ENCODE results near the gene PSD4.

Gene PSD4

GRCh38 chr2:113169586-113169985 is 4.2 kb upstream of the PSD4 start:
- no peaks in the 10 kb centered on the region for H3K27me3 ChIP-seq (ENCODE audit: control insufficient read depth, insufficient read depth, low read length, poor library complexity, severe bottlenecking)
- H3K9me3 ChIP-seq (ENCODE audit: control insufficient read depth, low read length), result no peaks in the 10 kb centered on the region
- H3K36me3 ChIP-seq (ENCODE audit: control insufficient read depth, insufficient read depth, low read length), result no peaks in the 10 kb centered on the region
- H3K27ac ChIP-seq (ENCODE audit: insufficient read depth, low read depth, low read length, poor library complexity, severe bottlenecking), result no peak overlapping the region
- 93% methylated on average over 2 of the region's 3 CpGs for WGBS, 2 experiments
- H3K4me1 ChIP-seq (ENCODE audit: control insufficient read depth, insufficient read depth, low read length), result peaks cover 20% of the 10 kb centered on the region
- no peak overlapping the region for H3K4me3 ChIP-seq (ENCODE audit: insufficient read depth, low read depth, low read length)

DNA sequence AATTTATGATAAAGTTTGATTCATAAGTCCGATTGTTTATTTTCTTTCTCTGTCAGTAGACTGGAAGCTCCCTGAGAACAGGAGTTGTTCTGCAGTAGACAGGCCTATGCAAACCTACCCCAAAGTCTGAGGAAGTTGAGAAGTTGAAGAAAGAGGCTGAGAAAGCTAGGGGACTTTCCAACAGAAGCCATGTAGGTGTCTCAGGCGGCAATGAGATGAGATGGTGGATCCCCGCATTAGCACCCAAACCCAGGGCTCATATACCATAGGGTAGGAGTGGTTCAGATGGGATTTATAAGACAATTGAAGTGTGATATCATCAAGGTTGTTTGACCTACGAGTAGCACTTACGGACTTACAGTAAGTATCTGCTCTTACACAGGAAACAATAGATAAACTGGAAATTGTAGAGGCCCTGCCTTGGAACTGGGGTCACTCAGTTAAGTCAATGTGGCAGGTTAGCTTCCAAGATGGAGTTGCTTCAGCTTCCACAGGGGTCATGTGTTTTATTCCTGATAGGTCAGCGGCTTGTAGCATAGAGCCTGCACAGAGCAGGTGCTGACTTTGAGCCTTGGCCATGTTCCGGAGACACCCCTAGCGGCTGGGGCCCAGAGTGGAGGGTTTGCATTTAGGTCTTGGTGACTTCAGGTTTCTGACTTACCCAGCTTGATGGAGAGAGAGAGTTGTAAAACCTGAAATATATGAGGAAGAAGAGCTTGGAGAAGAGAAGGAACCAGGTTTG is 2.3 kb upstream of the PSD4 start:
- Histone ChIP-seq H3K36me3 (ENCODE audit: control insufficient read depth, insufficient read depth, low read length) (no peaks in the 10 kb centered on the region), H3K4me1 (ENCODE audit: control insufficient read depth, insufficient read depth, low read length) (peaks cover 24% of the 10 kb centered on the region), H3K27me3 (ENCODE audit: control insufficient read depth, insufficient read depth, low read length, poor library complexity, severe bottlenecking) (no peaks in the 10 kb centered on the region), H3K4me3 (ENCODE audit: insufficient read depth, low read depth, low read length) (no peak overlapping the region), H3K27ac (ENCODE audit: insufficient read depth, low read depth, low read length, poor library complexity, severe bottlenecking) (no peak overlapping the region), H3K9me3 (ENCODE audit: control insufficient read depth, low read length) (no peaks in the 10 kb centered on the region)
- WGBS, 2 experiments, result 96 to 97% methylated on average over 8 of the region's 8 CpGs

GRCh38 chr2:113172721-113173541 is 840 bp upstream of the PSD4 start:
- WGBS, 2 experiments, result 94 to 96% methylated on average over 16 of the region's 16 CpGs
- H3K4me1 ChIP-seq (ENCODE audit: control insufficient read depth, insufficient read depth, low read length), result peaks cover 26% of the 10 kb centered on the region
- H3K36me3 ChIP-seq (ENCODE audit: control insufficient read depth, insufficient read depth, low read length), result no peaks in the 10 kb centered on the region
- H3K27ac ChIP-seq (ENCODE audit: insufficient read depth, low read depth, low read length, poor library complexity, severe bottlenecking), result no peak overlapping the region
- no peaks in the 10 kb centered on the region for H3K27me3 ChIP-seq (ENCODE audit: control insufficient read depth, insufficient read depth, low read length, poor library complexity, severe bottlenecking)
- no peak overlapping the region for H3K4me3 ChIP-seq (ENCODE audit: insufficient read depth, low read depth, low read length)
- no peaks in the 10 kb centered on the region for H3K9me3 ChIP-seq (ENCODE audit: control insufficient read depth, low read length)

DNA sequence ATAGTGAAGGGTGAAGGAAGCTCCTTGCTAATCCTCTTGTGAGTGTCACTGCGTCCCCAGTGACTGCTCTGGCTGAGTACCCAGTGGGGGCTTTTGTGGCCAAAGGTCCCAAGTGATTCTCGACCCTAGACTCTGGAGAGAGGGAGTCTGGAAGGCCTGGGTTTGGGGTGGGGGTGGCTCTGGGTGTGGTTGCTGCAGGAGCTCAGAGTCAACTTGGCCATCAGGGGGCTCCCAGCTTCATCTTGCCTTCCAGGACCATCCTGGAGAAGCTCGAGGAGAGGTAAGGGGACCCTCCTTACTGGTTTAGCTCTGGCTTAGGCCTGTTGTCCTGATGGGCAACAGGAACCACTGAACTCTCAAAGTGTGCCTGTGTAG is 592 bp downstream of the PSD4 start:
- Histone ChIP-seq H3K9me3 (ENCODE audit: control insufficient read depth, low read length) (no peaks in the 10 kb centered on the region), H3K27me3 (ENCODE audit: control insufficient read depth, insufficient read depth, low read length, poor library complexity, severe bottlenecking) (no peaks in the 10 kb centered on the region), H3K4me1 (ENCODE audit: control insufficient read depth, insufficient read depth, low read length) (peaks cover 26% of the 10 kb centered on the region), H3K4me3 (ENCODE audit: insufficient read depth, low read depth, low read length) (no peak overlapping the region), H3K27ac (ENCODE audit: insufficient read depth, low read depth, low read length, poor library complexity, severe bottlenecking) (no peak overlapping the region), H3K36me3 (ENCODE audit: control insufficient read depth, insufficient read depth, low read length) (no peaks in the 10 kb centered on the region)
- WGBS, 2 experiments, result 73 to 81% methylated on average over 3 of the region's 3 CpGs

DNA sequence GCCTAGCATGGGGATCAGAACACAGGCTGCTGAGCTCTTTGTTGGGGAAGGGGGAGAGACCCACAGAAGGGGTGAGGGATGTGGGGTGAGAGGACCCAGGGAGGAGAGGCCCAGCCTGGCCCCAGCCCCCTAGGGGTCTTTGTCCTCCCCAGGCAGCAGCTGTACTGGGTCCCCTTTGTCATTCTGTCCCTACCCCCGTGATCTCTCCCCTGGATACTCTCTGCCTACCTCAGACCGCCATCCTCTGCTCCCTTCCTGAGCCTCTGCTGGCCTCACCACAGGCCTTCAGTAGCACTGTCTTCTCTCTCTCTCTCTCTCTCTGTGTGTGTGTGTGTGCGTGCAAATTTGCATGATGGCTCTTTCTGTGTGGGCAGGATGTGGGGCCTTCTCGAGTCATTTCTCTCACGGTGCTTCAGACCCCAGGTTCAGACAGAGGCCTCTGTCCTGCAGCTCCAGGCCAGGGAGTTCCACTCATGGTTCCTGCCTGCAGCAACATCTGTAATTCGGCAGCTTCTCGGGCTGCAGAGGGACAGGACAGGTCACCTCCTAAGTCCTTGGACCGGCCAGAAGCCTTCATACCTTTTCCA is 1.4 kb downstream of the PSD4 start:
- 74 to 82% methylated on average over 7 to 8 of the region's 8 CpGs for WGBS, 2 experiments
- Histone ChIP-seq H3K36me3 (ENCODE audit: control insufficient read depth, insufficient read depth, low read length) (no peaks in the 10 kb centered on the region), H3K27ac (ENCODE audit: insufficient read depth, low read depth, low read length, poor library complexity, severe bottlenecking) (no peak overlapping the region), H3K9me3 (ENCODE audit: control insufficient read depth, low read length) (no peaks in the 10 kb centered on the region), H3K27me3 (ENCODE audit: control insufficient read depth, insufficient read depth, low read length, poor library complexity, severe bottlenecking) (no peaks in the 10 kb centered on the region), H3K4me1 (ENCODE audit: control insufficient read depth, insufficient read depth, low read length) (peaks cover 27% of the 10 kb centered on the region), H3K4me3 (ENCODE audit: insufficient read depth, low read depth, low read length) (no peak overlapping the region)

- Histone ChIP-seq H3K9me3 (ENCODE audit: control insufficient read depth, low read length) (no peaks in the 10 kb centered on the region), H3K36me3 (ENCODE audit: control insufficient read depth, insufficient read depth, low read length) (no peaks in the 10 kb centered on the region), H3K4me1 (ENCODE audit: control insufficient read depth, insufficient read depth, low read length) (peaks cover 30% of the 10 kb centered on the region), H3K27me3 (ENCODE audit: control insufficient read depth, insufficient read depth, low read length, poor library complexity, severe bottlenecking) (no peaks in the 10 kb centered on the region), H3K27ac (ENCODE audit: insufficient read depth, low read depth, low read length, poor library complexity, severe bottlenecking) (no peak overlapping the region), H3K4me3 (ENCODE audit: insufficient read depth, low read depth, low read length) (no peak overlapping the region)
- WGBS, 2 experiments, result 80 to 83% methylated on average over 11 of the region's 11 CpGs
These were observed 2.2 kb downstream of the PSD4 start for GRCh38 chr2:113175736-113176695.

- Histone ChIP-seq H3K4me1 (ENCODE audit: control insufficient read depth, insufficient read depth, low read length) (peaks cover 30% of the 10 kb centered on the region), H3K27ac (ENCODE audit: insufficient read depth, low read depth, low read length, poor library complexity, severe bottlenecking) (no peak overlapping the region), H3K36me3 (ENCODE audit: control insufficient read depth, insufficient read depth, low read length) (no peaks in the 10 kb centered on the region), H3K4me3 (ENCODE audit: insufficient read depth, low read depth, low read length) (no peak overlapping the region), H3K9me3 (ENCODE audit: control insufficient read depth, low read length) (no peaks in the 10 kb centered on the region), H3K27me3 (ENCODE audit: control insufficient read depth, insufficient read depth, low read length, poor library complexity, severe bottlenecking) (no peaks in the 10 kb centered on the region)
- WGBS, 2 experiments, result 89 to 95% methylated on average over 5 to 7 of the region's 7 CpGs
These were observed 3.1 kb downstream of the PSD4 start for GRCh38 chr2:113176696-113177355.

DNA sequence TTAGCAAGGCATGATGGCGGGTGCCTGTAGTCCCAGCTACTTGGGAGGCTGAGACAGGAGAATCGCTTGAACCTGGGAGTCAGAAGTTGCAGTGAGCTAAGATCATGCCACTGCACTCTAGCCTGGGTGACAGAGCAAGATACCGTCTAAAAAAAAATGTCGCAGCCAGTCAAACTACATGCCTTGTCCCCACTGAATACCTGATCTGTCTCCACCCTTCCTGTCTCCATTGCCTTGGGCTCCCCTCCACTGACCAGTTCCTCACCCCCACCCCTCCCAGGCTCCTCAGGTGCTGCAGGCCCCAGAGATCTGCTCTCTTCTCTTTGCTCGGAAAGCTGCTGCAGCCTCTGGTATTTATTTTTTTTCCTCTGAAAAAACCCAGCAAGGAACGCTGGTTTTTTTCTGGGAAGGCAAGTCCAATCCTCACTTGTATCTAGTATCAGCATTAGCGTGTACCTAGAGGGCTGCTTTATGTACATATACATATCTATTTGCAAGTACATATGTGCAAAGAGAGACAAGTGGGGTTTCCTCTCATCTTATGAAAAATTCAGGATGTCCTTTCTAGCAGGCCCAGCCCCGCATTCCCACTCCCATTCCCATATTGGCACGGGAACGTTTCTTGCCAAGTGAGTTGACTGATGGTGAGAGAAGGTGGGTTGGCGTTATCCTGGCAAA is 4.4 kb downstream of the PSD4 start:
- WGBS, 2 experiments, result 94% methylated on average over 10 to 11 of the region's 11 CpGs
- Histone ChIP-seq H3K27me3 (ENCODE audit: control insufficient read depth, insufficient read depth, low read length, poor library complexity, severe bottlenecking) (no peaks in the 10 kb centered on the region), H3K36me3 (ENCODE audit: control insufficient read depth, insufficient read depth, low read length) (no peaks in the 10 kb centered on the region), H3K4me1 (ENCODE audit: control insufficient read depth, insufficient read depth, low read length) (peaks cover 30% of the 10 kb centered on the region), H3K9me3 (ENCODE audit: control insufficient read depth, low read length) (no peaks in the 10 kb centered on the region), H3K27ac (ENCODE audit: insufficient read depth, low read depth, low read length, poor library complexity, severe bottlenecking) (no peak overlapping the region), H3K4me3 (ENCODE audit: insufficient read depth, low read depth, low read length) (no peak overlapping the region)

- Histone ChIP-seq H3K4me3 (ENCODE audit: insufficient read depth, low read depth, low read length) (no peak overlapping the region), H3K9me3 (ENCODE audit: control insufficient read depth, low read length) (no peaks in the 10 kb centered on the region), H3K27me3 (ENCODE audit: control insufficient read depth, insufficient read depth, low read length, poor library complexity, severe bottlenecking) (no peaks in the 10 kb centered on the region), H3K27ac (ENCODE audit: insufficient read depth, low read depth, low read length, poor library complexity, severe bottlenecking) (no peak overlapping the region), H3K4me1 (ENCODE audit: control insufficient read depth, insufficient read depth, low read length) (peaks cover 26% of the 10 kb centered on the region), H3K36me3 (ENCODE audit: control insufficient read depth, insufficient read depth, low read length) (no peaks in the 10 kb centered on the region)
- WGBS, 2 experiments, result 87 to 97% methylated on average over 4 of the region's 4 CpGs
These were observed 5.1 kb downstream of the PSD4 start for GRCh38 chr2:113178891-113179290.

Measured in ectodermal cell (in vitro differentiated cells).